MCF 10A (cell line): ENCODE data around the gene ECEL1. TPM values are rescaled to one million over a fixed set of nuclear protein-coding genes. Genes with fewer than 3 reads are reported as not detected.

Experiments used
- BruUV-seq: library from RNA; stranded (reverse); fragments of 400-500 nt; replicated peaks from 2 replicates; lab custom pipeline; 2021; lab: Mats Ljungman, UMichigan
- CTCF ChIA-PET: fragments of 300-600 bp; sonication (Branson Sonifier 250); formaldehyde crosslinking; extraction: SDS; loops from one replicate; lab custom pipeline; 2021; ENCODE audit warnings: antibody characterized with exemption, inconsistent platforms; lab: Yijun Ruan, JAX
- POLR2A ChIA-PET: fragments of 300-600, 350-650 bp; sonication (Branson Sonifier 250); formaldehyde crosslinking; extraction: SDS; loops from one replicate; lab custom pipeline; 2020; ENCODE audit warnings: antibody characterized with exemption, inconsistent platforms; lab: Yijun Ruan, JAX
- DNase-seq: peaks from one replicate; pipeline ENCODE4 v3.0.0-alpha.2; 2018; ENCODE audit not compliant: unreplicated experiment
- H3K27ac Mint-ChIP-seq: one replicate; pipeline ENCODE4 v1.8.0; 2022; ENCODE audit warnings: mild to moderate bottlenecking, low read depth, mixed read lengths; ENCODE audit not compliant: unreplicated experiment
- H3K27me3 Mint-ChIP-seq: one replicate; pipeline ENCODE4 v1.8.0; 2022; ENCODE audit warnings: mixed read lengths; ENCODE audit not compliant: insufficient read depth, unreplicated experiment
- H3K36me3 Mint-ChIP-seq: one replicate; pipeline ENCODE4 v1.8.0; 2022; ENCODE audit warnings: mild to moderate bottlenecking, moderate library complexity, mixed read lengths; ENCODE audit not compliant: insufficient read depth, unreplicated experiment
- H3K4me1 Mint-ChIP-seq: one replicate; pipeline ENCODE4 v1.8.0; 2022; ENCODE audit warnings: mixed read lengths; ENCODE audit not compliant: insufficient read depth, unreplicated experiment
- H3K4me3 Mint-ChIP-seq: one replicate; pipeline ENCODE4 v1.8.0; 2022; ENCODE audit warnings: mild to moderate bottlenecking, moderate library complexity, mixed read lengths; ENCODE audit not compliant: unreplicated experiment
- H3K9me3 Mint-ChIP-seq: one replicate; pipeline ENCODE4 v1.8.0; 2022; ENCODE audit warnings: mixed read lengths; ENCODE audit not compliant: unreplicated experiment
- CTCF ChIP-seq: fragments of 200-600 bp; IDR thresholded peaks from one replicate; pipeline ENCODE4 v1.8.0; 2022; ENCODE audit warnings: antibody characterized with exemption, mild to moderate bottlenecking; ENCODE audit not compliant: unreplicated experiment
- intact Hi-C: fragments of 100-400 bp; cut with micrococcal nuclease; formaldehyde crosslinking; loops from 2 replicates; pipeline ENCODE4 v1.14.1; 2022
- total RNA-seq: library from RNA; stranded (reverse); gene quantifications from 2 replicates; pipeline ENCODE4 v1.2.3, GENCODE V29; 2022

ECEL1 gene
- total RNA-seq, 1 experiment from 2014 or later = not detected

GRCh38 chr2:232497348-232497747 lies 9.7 kb upstream of the ECEL1 start:
- no TSS peak for BruUV-seq
- no peak overlapping the region for H3K4me3 Mint-ChIP-seq
- H3K27ac Mint-ChIP-seq = no peak overlapping the region
- ChIA-PET POLR2A (no interaction called here), CTCF (no interaction called here)
- no peaks in the 10 kb centered on the region for H3K9me3 Mint-ChIP-seq
- H3K36me3 Mint-ChIP-seq = no peaks in the 10 kb centered on the region
- intact Hi-C loops = no loop called here
- H3K27me3 Mint-ChIP-seq = peaks cover 12% of the 10 kb centered on the region
- DNase-seq = no peak
- no peak for TF ChIP-seq CTCF
- peaks cover 5% of the 10 kb centered on the region for H3K4me1 Mint-ChIP-seq

GRCh38 chr2:232496501-232497270 lies 9.1 kb upstream of the ECEL1 start:
- CTCF ChIA-PET = interaction anchor here (0.7 kb wide), 1 partner anchor 9 kb away, joined by 4 read pairs; no protein-coding TSS in a partner anchor
- Mint-ChIP-seq H3K4me3 (no peak overlapping the region), H3K27me3 (peaks cover 12% of the 10 kb centered on the region), H3K4me1 (peaks cover 5% of the 10 kb centered on the region), H3K27ac (no peak overlapping the region), H3K9me3 (no peaks in the 10 kb centered on the region), H3K36me3 (no peaks in the 10 kb centered on the region)
- POLR2A ChIA-PET = no interaction called here
- no peak for DNase-seq
- TF ChIP-seq CTCF = no peak
- no TSS peak for BruUV-seq
- intact Hi-C loops = no loop called here

GRCh38 chr2:232495292-232495691 lies 7.7 kb upstream of the ECEL1 start:
- ChIA-PET CTCF (no interaction called here), POLR2A (no interaction called here)
- DNase-seq = no peak
- BruUV-seq = no TSS peak
- Mint-ChIP-seq H3K36me3 (no peaks in the 10 kb centered on the region), H3K27ac (no peak overlapping the region), H3K4me3 (no peak overlapping the region), H3K9me3 (no peaks in the 10 kb centered on the region), H3K27me3 (peaks cover 12% of the 10 kb centered on the region), H3K4me1 (peaks cover 5% of the 10 kb centered on the region)
- TF ChIP-seq CTCF = no peak
- intact Hi-C loops = no loop called here

- H3K36me3 Mint-ChIP-seq = no peaks in the 10 kb centered on the region
- H3K27me3 Mint-ChIP-seq = peaks cover 12% of the 10 kb centered on the region
- DNase-seq = no peak
- no peak overlapping the region for H3K27ac Mint-ChIP-seq
- CTCF ChIA-PET = no interaction called here
- no TSS peak for BruUV-seq
- H3K4me3 Mint-ChIP-seq = no peak overlapping the region
- intact Hi-C loops = no loop called here
- POLR2A ChIA-PET = no interaction called here
- no peaks in the 10 kb centered on the region for H3K9me3 Mint-ChIP-seq
- no peak for TF ChIP-seq CTCF
- H3K4me1 Mint-ChIP-seq = peaks cover 5% of the 10 kb centered on the region
Measured at GRCh38 chr2:232494542-232494941, 6.9 kb upstream of the ECEL1 start.
